NCI-H510A (cell line): Measurements from ENCODE around the gene MRPS7.
"Not testable (repeated sequence)": the region's sequence is repeated elsewhere in the genome, so short reads cannot be mapped to it uniquely, and the experiment has no call there.

ENCODE experiments used
- DNase-seq: peaks from one replicate; lab custom pipeline; 2025; lab: John Stamatoyannopoulos, UW

Gene MRPS7

GRCh38 chr17:75271233-75271954 is 9.7 kb downstream of the MRPS7 start:
- DNase-seq = peak; percentile 75

- DNase-seq = no peak
Observed at GRCh38 chr17:75271955-75272847, 10.5 kb downstream of the MRPS7 start.

- DNase-seq = no peak
Observed at GRCh38 chr17:75272848-75273184, 11.1 kb downstream of the MRPS7 start.

GRCh38 chr17:75273977-75274708 is 12.5 kb downstream of the MRPS7 start:
- no peak for DNase-seq

- no peak for DNase-seq
Observed at GRCh38 chr17:75277664-75278071, 16.0 kb downstream of the MRPS7 start.

GRCh38 chr17:75280189-75280588 is 18.5 kb downstream of the MRPS7 start:
- not testable (repeated sequence) for DNase-seq

GRCh38 chr17:75285123-75285522 is 23.4 kb downstream of the MRPS7 start:
- DNase-seq = no peak

GRCh38 chr17:75287221-75287620 is 25.5 kb downstream of the MRPS7 start:
- no peak for DNase-seq

- no peak for DNase-seq
Observed at GRCh38 chr17:75288359-75288758, 26.7 kb downstream of the MRPS7 start.

GRCh38 chr17:75288770-75289114 is 27.1 kb downstream of the MRPS7 start:
- peak; percentile 70 for DNase-seq

GRCh38 chr17:75289115-75289831 is 27.6 kb downstream of the MRPS7 start, which contains the start of gene SLC25A19:
Gene SLC25A19, minus strand, starts transcription at chr17:75289433. Its CDS starts 2,669 bp downstream, at chr17:75286764.
- DNase-seq = peak; percentile 98

GRCh38 chr17:75289832-75290337 is 28.2 kb downstream of the MRPS7 start:
- DNase-seq = no peak

- not testable (repeated sequence) for DNase-seq
Observed at GRCh38 chr17:75292810-75293448, 31.2 kb downstream of the MRPS7 start.

- DNase-seq = no peak
Observed at GRCh38 chr17:75295201-75296158, 33.8 kb downstream of the MRPS7 start.

GRCh38 chr17:75300280-75300679 is 38.6 kb downstream of the MRPS7 start:
- no peak for DNase-seq

- no peak for DNase-seq
Observed at GRCh38 chr17:75301049-75301448, 39.4 kb downstream of the MRPS7 start.

GRCh38 chr17:75301502-75302206 is 40.0 kb downstream of the MRPS7 start:
- DNase-seq = no peak

GRCh38 chr17:75307957-75308731 is 46.5 kb downstream of the MRPS7 start:
- no peak for DNase-seq
